ENCODE measurements around the gene EXOSC5. TPM values are rescaled to one million over a fixed set of nuclear protein-coding genes. Genes with fewer than 3 reads are reported as not detected.
"Not testable (repeated sequence)": the region's sequence is repeated elsewhere in the genome, so short reads cannot be mapped to it uniquely, and the experiment has no call there.

Gene EXOSC5
- total and polyA plus RNA-seq, 12 donors: 10.6 to 43.8 (median 13.7) TPM

- Histone ChIP-seq H3K27me3 (no peaks in the 10 kb centered on the region), H3K36me3 (peaks cover 0 to 52% (median 14%) of the 10 kb centered on the region in 9 donors), H3K4me1 (peaks cover 2 to 38% (median 15%) of the 10 kb centered on the region in 9 donors), H3K9me3 (no peaks in the 10 kb centered on the region), H3K4me3 (no peak overlapping the region), H3K27ac (peak overlapping the region in 1 of 10 donors; percentile 30)
- no peak for TF ChIP-seq CTCF (IDR thresholded peaks at IDR 0.05)
- WGBS, 2 donors: 88 to 94% methylated on average over 7 of the region's 7 CpGs
- ATAC-seq: no peak
- intact Hi-C loops (cut with DNase I): loop anchor here in 5 of 10 donors (2.0 to 10.0 kb wide), 6 partner anchors 41 to 233 kb away; partner anchors contain the start of genes BCKDHA (in 3 of the 5), EXOSC5 (in 3 of the 5), CCDC97 (in 1 of the 5) and TGFB1 (in 1 of the 5)
- DNase-seq: no peak
Measured at GRCh38 chr19:41437944-41438574, 40.9 kb upstream of the EXOSC5 start.

- DNase-seq (no peak), ATAC-seq (no peak)
- Histone ChIP-seq H3K4me1 (peaks cover 5 to 46% (median 17%) of the 10 kb centered on the region in 9 donors), H3K36me3 (peaks cover 0 to 63% (median 14%) of the 10 kb centered on the region in 9 donors), H3K27me3 (no peaks in the 10 kb centered on the region), H3K9me3 (no peaks in the 10 kb centered on the region), H3K27ac (no peak overlapping the region), H3K4me3 (no peak overlapping the region)
- intact Hi-C loops (cut with DNase I): loop anchor here in 4 of 10 donors (5.0 to 10.0 kb wide), 5 partner anchors 39 to 232 kb away; partner anchors contain the start of genes BCKDHA (in 2 of the 4), EXOSC5 (in 2 of the 4), CCDC97 (in 1 of the 4) and TGFB1 (in 1 of the 4)
- no peak for TF ChIP-seq CTCF (IDR thresholded peaks at IDR 0.05)
Measured at GRCh38 chr19:41436674-41436951, 39.5 kb upstream of the EXOSC5 start.

- intact Hi-C loops (cut with DNase I): loop anchor here in 4 of 10 donors (5.0 to 10.0 kb wide), 5 partner anchors 39 to 231 kb away; partner anchors contain the start of genes BCKDHA (in 2 of the 4), EXOSC5 (in 2 of the 4), CCDC97 (in 1 of the 4) and TGFB1 (in 1 of the 4)
- DNase-seq (no peak), ATAC-seq (no peak)
- no peaks in the 10 kb centered on the region for H3K27me3 ChIP-seq
- 94 to 97% methylated on average over 19 of the region's 19 CpGs for WGBS, 2 donors
- no peak overlapping the region for H3K27ac ChIP-seq
- H3K9me3 ChIP-seq: no peaks in the 10 kb centered on the region
- no peak for TF ChIP-seq CTCF (IDR thresholded peaks at IDR 0.05)
- H3K36me3 ChIP-seq: peaks cover 0 to 68% (median 14%) of the 10 kb centered on the region in 9 donors
- H3K4me1 ChIP-seq: peaks cover 5 to 51% (median 22%) of the 10 kb centered on the region in 9 donors
- H3K4me3 ChIP-seq: no peak overlapping the region
Measured at GRCh38 chr19:41435936-41436673, 38.9 kb upstream of the EXOSC5 start.

- H3K4me3 ChIP-seq, H3K9me3 ChIP-seq, H3K27ac ChIP-seq, H3K27me3 ChIP-seq, DNase-seq, ATAC-seq: not testable (repeated sequence)
- WGBS, 2 donors: 93 to 99% methylated on average over 11 of the region's 11 CpGs
- intact Hi-C loops (cut with DNase I): loop anchor here in 4 of 10 donors (5.0 to 10.0 kb wide), 5 partner anchors 38 to 231 kb away; partner anchors contain the start of genes BCKDHA (in 2 of the 4), EXOSC5 (in 2 of the 4), CCDC97 (in 1 of the 4) and TGFB1 (in 1 of the 4)
- peaks cover 0 to 75% (median 14%) of the 10 kb centered on the region in 9 donors for H3K36me3 ChIP-seq
- peaks cover 5 to 56% (median 27%) of the 10 kb centered on the region in 9 donors for H3K4me1 ChIP-seq
Measured at GRCh38 chr19:41435376-41435775, 38.2 kb upstream of the EXOSC5 start.
